GM18951 (cell line): ENCODE data around the gene NR3C1.

Experiments used
- POLR2A ChIP-seq: IDR thresholded peaks from 4 replicates; pipeline ENCODE4 v1.6.1; 2011; ENCODE audit warnings: mild to moderate bottlenecking; ENCODE audit not compliant: insufficient read length, insufficient read depth; ENCODE audit errors: extremely low read depth
- in situ Hi-C: fragments of 300-500 bp; cut with MboI; formaldehyde crosslinking; loops from one replicate; pipeline ENCODE4 v1.12.0; 2022; ENCODE audit warnings: low sequenced_read_pairs, mixed read lengths, inconsistent platforms; ENCODE audit not compliant: unreplicated experiment

The NR3C1 gene

DNA sequence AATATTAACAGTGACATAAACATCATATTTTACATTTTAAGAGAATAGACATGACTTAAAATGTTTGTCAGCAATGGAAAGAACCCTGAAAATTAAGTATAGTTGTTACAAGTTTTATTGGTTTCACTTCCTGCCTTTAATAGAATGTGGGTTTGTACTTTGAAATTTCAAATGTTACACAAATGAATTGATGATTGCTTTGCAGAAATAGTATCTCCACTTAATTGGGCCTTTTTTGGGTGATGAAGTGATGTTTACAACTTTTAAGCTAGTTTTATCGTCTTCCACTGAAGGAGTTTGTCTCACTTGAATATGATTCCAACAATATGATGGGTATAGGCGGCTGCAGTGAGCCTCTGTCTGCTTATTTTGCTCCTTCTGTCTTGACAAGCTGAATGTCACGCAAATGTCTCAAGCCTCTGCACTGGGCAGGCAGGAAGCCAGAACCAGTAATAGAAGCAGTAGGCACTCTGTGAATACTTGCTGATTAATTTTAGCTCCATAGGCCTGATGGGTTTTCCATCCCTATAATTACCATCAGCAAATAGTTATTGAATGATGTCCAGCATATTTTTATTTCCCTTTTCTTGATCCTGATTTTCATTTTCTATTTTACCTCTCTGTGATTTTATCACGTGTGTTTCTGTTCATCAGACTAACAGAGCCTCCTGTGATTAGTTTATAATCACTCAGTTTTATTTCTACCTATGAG lies 10.6 kb upstream of the NR3C1 start:
- no peak for TF ChIP-seq POLR2A
- in situ Hi-C loops, result no loop called here

DNA sequence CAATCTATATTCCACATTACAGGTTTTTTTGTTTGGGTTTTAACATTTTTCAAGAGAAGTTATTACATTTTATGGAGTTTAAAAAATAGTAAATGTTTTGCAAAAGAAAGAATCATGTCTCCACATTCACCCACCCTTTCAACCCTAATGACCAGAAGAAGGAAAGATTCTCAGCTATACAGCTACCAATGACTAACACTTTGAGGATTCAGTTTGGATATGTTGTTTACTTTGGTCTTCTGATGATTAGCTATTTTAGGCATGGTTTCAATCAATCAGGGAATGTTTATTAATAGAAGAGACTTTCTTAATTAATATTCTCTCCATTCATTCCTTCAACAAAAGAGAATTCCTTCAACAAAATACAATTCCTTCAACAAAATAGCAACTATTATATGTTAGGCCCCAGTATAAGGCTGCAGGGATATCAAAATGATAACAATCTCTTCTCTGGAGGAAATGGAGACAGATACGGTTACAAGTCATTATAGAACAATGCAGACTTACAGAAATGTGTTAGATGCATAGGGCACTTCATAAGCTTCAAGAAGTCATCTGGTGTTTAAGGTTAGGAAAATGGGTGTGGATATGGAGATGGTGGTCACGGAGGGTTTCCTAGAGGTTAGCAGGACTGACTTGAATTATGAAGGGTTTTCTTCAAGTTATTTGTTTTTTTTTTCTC lies 9.3 kb upstream of the NR3C1 start:
- in situ Hi-C loops, result no loop called here
- TF ChIP-seq POLR2A, result no peak

DNA sequence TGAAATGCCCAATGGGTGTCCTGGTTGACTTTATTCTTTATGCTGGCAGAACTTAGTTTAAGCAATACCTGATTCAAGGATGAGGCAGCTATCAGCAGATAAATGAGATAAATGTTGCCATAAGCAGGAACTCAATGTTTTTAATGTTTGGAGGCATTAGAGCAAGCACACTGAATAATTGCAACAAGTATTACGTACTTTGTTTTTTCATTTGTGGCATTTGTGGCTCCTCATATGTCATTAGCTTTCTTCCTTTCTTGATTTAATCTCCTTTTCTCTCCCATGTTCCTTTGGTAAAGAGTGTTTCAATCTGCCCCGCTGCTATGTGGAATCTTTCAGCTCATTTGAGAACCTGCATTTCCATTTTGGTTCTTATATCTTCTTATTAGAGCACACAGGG lies 6.4 kb upstream of the NR3C1 start:
- TF ChIP-seq POLR2A, result no peak
- in situ Hi-C loops, result no loop called here

DNA sequence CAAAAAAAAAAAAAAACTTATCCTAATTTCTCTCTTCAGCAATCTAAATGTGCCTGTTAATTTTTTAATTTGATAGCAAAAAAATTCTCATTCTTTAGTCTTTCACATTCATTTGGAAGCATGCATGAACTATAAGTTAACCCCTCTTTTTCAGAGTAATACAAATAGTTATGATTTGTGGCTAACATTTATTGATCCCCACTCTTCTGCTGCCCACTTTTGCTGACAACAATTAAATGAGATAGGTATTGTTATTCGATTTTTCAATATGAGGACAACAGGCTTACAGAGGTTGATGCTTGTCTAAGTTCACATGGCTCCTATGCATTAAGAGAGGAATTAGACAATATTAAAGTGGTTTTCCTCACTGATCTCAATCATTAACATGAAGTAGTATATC lies 2.9 kb upstream of the NR3C1 start:
- TF ChIP-seq POLR2A, result no peak
- in situ Hi-C loops, result no loop called here

DNA sequence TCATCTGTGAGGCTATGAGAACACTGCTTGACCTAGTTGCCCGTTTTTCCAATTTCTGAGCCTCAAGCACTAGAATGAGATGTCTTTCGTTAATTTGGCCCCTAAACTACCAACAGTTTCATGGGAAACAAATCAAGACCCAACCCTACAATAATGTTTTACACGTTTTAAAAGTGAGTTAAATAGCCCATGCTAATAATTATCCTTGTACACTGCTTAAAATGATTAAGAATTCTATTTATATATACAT lies 2.3 kb upstream of the NR3C1 start:
- in situ Hi-C loops, result no loop called here
- no peak for TF ChIP-seq POLR2A

DNA sequence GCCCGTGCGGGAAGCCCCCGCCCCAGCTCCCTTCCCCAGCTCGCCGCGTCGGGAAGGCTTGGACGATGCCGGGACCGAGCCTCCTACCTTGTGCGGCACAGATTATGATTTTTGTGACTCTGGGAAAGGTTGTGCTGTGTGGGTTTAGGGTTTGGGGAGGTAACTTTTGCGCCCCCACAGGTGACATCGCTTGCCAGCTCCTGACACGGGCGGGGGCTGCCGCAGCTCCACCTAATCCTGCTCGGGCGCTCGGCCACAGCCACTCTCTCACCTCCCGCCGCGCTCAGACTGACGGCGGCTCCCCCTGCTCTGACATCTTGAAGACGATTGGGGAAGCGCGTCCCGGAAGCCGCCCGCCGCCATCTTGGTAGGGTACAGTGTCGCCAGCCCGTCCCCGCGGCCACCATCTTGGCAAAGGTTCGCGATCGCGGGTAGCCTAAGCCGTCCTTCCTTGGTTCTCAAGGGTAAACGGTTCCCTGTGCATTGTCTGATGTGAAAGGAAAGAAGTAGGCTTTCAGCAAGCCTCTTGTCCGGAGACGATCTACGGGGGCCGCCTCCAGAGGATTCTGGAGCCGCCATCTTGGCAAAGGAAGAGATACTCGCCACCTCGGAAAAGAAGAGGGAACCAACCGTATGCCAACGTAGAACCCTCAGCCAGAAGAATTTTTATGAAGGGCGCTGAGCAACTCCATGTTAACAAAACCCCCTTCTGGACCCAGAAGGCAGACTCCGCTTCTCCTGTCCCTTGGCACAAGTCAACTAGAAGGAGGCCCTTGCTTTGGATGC lies 1.8 kb upstream of the NR3C1 start:
- in situ Hi-C loops, result no loop called here
- TF ChIP-seq POLR2A, result peak; percentile 73

DNA sequence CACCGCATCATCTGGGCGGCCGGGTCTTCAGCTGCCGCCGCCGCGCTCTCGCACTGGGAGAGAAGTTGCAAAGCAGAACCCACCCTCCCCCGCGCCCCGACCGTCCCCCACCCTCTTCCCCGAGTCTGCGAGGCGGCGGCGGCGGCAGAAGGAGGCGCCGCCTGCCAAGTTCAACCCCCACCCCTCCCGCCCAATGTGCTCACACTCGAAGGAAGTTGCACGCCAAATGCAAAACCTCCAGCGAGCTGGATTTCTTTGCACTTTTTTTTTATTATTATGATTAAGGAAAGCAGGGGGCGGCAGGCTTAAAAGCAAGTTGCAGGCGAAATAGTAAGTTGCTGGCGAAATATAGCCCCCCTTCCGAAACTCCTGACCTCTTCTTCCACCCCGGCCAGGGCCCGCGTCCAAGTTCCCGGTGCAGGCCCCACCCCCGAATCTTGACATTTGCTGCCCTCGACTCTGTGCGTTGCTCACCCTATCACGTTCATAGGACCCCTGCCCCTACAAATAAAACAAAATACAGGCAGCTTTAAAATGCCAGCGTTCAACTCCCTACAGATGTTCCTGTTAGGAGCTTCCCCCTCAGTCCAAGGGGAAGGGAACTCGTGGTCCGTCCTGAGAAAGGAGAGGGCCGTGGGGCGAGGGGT lies 1.1 kb upstream of the NR3C1 start:
- no peak for TF ChIP-seq POLR2A
- in situ Hi-C loops, result no loop called here

DNA sequence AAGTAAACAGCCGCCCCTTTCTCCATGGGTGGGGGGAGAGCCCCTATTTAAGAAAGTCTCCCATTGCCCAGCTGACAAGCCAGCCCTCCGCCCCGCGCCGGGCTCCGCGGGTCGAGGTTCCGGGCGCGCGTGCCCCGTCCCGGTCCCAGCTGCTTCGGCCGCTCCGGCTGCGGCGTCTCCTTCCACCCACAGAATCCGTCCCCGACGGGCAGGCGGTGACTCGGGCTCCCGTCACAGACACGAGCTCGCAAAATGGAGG lies 223 bp downstream of the NR3C1 start:
- TF ChIP-seq POLR2A, result no peak

DNA sequence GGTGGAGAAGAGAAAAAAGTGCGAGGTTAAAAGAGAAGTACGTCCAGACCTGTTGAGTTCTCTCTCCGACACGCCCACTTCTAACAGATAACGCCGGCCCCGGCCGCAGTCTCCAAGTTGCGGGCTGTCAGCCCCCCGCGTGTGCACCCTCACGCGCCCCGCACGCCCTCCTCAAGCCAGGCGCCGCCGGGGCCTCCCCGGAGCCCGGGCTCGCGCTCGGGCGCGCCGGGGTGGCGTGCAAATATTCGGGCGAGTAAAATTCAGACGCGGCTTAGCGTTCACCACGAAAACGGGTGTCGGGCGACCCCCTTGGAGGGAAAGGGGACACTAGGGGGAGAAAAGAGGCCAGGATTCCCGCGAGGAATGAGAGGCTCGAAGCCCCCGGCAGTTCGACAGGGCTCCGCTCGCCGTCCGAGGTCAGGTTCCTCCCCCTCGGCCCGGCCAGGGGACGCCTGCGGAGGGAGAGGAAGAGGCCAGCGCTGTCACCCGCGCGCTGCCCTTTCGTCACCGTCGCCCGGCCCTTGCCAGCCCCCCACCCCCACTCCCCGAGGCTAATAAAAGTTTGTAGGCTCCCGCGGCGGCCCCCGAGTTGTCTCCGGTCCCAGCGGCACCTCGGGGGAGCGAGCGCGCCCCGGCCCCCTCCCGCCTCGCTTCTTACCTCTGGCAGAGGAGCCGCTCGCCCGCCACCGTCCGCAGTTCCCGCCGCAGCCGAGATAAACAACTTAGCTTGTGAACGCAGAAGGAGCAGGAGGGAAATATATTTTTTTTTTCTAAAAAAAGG lies 743 bp downstream of the NR3C1 start:
- no peak for TF ChIP-seq POLR2A
- in situ Hi-C loops, result no loop called here

More for the DNA sequence above, 223 bp downstream of the NR3C1 start:
- in situ Hi-C loops, result no loop called here

DNA sequence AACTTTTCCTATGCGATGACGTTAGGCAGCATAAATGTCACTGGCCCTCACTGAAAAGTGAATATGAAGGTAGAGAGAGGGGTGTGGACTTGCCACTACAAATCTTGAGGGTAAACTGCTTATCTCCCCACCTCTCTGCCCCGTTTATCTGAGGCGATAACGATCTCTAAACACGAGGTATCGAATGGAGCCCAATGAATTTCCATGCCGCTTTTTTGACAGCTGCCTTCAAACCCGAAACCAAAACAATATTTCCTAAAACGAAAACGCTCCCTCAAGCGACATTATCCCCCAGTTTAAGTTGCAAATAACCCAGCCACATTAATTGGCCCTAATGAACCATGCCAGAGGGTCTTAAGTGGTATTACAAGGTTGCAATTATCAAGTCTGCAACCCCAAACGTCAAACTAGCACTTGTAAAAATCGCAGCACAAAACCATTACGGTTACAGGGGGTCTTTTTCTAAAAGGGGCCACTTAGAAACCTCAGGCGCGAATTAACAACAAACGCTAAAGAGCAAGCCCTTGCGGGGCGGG lies 1.4 kb downstream of the NR3C1 start:
- in situ Hi-C loops, result no loop called here
- no peak for TF ChIP-seq POLR2A

DNA sequence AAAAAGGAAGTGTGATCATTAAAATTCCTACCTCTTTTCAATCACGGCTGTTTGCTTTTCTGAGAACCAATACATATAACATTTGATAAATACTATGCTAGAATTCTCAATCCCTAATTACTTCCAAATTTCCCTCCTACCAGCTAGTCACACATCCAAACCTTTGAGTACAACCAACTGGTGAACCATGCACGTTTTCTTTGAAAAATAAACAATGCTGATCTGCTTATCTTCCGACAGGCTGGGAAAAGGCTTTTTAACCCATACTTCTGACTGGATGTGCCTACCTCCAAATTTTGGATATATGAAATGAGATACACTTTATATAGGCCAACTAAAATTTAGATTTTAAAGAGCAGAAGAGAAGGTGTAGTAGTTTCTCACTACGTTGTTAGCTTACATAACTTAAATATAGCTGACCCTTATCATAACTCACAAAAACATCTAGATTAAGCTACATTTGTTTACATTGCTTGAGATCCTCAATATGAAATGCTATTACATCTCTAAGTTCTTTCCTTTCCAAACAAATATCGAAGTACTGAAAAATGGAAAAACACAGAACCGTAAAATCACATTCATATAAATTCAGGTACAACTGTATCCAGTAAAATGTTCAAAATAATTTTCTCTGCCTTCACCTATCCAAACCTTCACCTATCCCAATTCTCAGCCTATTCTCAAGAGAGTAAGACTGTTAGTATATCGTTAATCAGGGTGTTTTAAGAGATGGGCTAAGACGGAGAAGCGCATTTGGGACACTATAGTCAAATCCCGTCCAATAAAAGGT lies 2.1 kb downstream of the NR3C1 start:
- in situ Hi-C loops, result no loop called here
- no peak for TF ChIP-seq POLR2A

DNA sequence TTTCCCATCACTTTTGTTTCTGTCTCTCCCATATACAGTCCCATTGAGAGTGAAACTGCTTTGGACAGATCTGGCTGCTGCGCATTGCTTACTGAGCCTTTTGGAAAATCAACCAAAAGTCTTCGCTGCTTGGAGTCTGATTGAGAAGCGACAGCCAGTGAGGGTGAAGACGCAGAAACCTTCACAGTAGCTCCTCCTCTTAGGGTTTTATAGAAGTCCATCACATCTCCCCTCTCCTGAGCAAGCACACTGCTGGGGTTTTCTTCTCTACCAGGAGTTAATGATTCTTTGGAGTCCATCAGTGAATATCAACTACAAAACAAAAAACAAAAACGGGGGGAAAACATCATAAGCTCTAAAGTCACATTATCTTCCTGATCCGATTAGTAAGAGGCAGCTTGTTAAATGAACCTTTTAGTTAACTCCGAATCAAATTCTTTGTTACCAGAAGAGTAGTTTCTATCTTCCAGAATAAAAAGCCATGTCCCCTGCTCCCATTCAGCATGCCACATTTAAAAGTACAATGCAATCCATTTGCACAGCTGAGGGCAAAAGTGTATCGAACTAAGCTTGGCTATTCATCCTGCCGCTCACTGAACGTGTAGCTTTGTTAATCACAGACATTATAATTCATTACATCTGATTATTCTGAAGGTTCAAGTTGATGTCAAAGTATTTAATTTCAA lies 2.8 kb downstream of the NR3C1 start:
- peak; percentile 17 for TF ChIP-seq POLR2A
- in situ Hi-C loops, result no loop called here
